ENCODE measurements around the gene NEUROD4. TPM values are rescaled to one million over a fixed set of nuclear protein-coding genes. Genes with fewer than 3 reads are reported as not detected.
A peak's percentile ranks its signal among the peaks of the same experiment; 100 is the strongest.
"Not testable (repeated sequence)": the region's sequence is repeated elsewhere in the genome, so short reads cannot be mapped to it uniquely, and the experiment has no call there.

The NEUROD4 gene
- total and polyA plus RNA-seq, 2 experiments from 2014 or later, result not detected

GRCh38 chr12:54984658-54985376 is 35.0 kb upstream of the NEUROD4 start, which contains the start of gene TESPA1:
TSS of gene TESPA1 (minus strand) at chr12:54984762. CDS start at chr12:54974562, 10,200 bp downstream.
- 75% methylated on average over 12 of the region's 12 CpGs for WGBS (ENCODE audit: low lambda C conversion rate, missing lambda C conversion rate)
- TF ChIP-seq EZH2phosphoT487 (IDR thresholded peaks at IDR 0.05; ENCODE audit: low read depth, severe bottlenecking, unreplicated experiment) (no peak), EZH2 (IDR thresholded peaks at IDR 0.05; ENCODE audit: borderline replicate concordance) (no peak), CTCF (IDR thresholded peaks at IDR 0.05; ENCODE audit: poor library complexity) (no peak)
- H3K4me2 ChIP-seq, result no peak within 1 kb of the TSS
- H3K4me3 ChIP-seq, result no peak within 1 kb of the TSS
- H4K20me1 ChIP-seq (ENCODE audit: insufficient read depth, poor library complexity, severe bottlenecking), result no peaks in the 10 kb centered on the region
- no peak for DNase-seq (ENCODE audit: low spot score)
- H3K4me1 ChIP-seq (ENCODE audit: insufficient read depth), result no peaks in the 10 kb centered on the region
- no peaks in the 10 kb centered on the region for H3K27me3 ChIP-seq
- H3K36me3 ChIP-seq (replicated peaks; ENCODE audit: insufficient read depth, low read depth), result no peaks in the 10 kb centered on the region
- H3K9me2 ChIP-seq (replicated peaks; ENCODE audit: insufficient read depth), result no peaks in the 10 kb centered on the region
- H3K27ac ChIP-seq, result no peak within 1 kb of the TSS
- H3K9me3 ChIP-seq (ENCODE audit: low read depth), result no peaks in the 10 kb centered on the region
- no peaks in the 10 kb centered on the region for H3K79me2 ChIP-seq
- no peak within 1 kb of the TSS for H2AFZ ChIP-seq

GRCh38 chr12:54986773-54987172 is 33.0 kb upstream of the NEUROD4 start:
- H3K36me3 ChIP-seq (replicated peaks; ENCODE audit: insufficient read depth, low read depth); H3K4me2 ChIP-seq; H3K9me2 ChIP-seq (replicated peaks; ENCODE audit: insufficient read depth); H3K27ac ChIP-seq; H3K27me3 ChIP-seq; H2AFZ ChIP-seq; H3K4me3 ChIP-seq; DNase-seq (ENCODE audit: low spot score); H4K20me1 ChIP-seq (ENCODE audit: insufficient read depth, poor library complexity, severe bottlenecking); H3K9me3 ChIP-seq (ENCODE audit: low read depth); H3K4me1 ChIP-seq (ENCODE audit: insufficient read depth); H3K79me2 ChIP-seq: not testable (repeated sequence)
- WGBS (ENCODE audit: low lambda C conversion rate, missing lambda C conversion rate), result 95% methylated on average over 3 of the region's 3 CpGs

GRCh38 chr12:54987611-54988231 is 32.1 kb upstream of the NEUROD4 start:
- H3K4me3 ChIP-seq, result no peak overlapping the region
- H3K4me1 ChIP-seq (ENCODE audit: insufficient read depth), result no peaks in the 10 kb centered on the region
- H3K27me3 ChIP-seq, result no peaks in the 10 kb centered on the region
- no peaks in the 10 kb centered on the region for H3K36me3 ChIP-seq (replicated peaks; ENCODE audit: insufficient read depth, low read depth)
- no peaks in the 10 kb centered on the region for H3K9me3 ChIP-seq (ENCODE audit: low read depth)
- WGBS (ENCODE audit: low lambda C conversion rate, missing lambda C conversion rate), result 84% methylated on average over 4 of the region's 4 CpGs
- H3K27ac ChIP-seq, result no peak overlapping the region
- no peaks in the 10 kb centered on the region for H3K9me2 ChIP-seq (replicated peaks; ENCODE audit: insufficient read depth)
- no peak overlapping the region for H3K4me2 ChIP-seq
- TF ChIP-seq EZH2 (IDR thresholded peaks at IDR 0.05; ENCODE audit: borderline replicate concordance) (no peak), CTCF (IDR thresholded peaks at IDR 0.05; ENCODE audit: poor library complexity) (no peak)
- H3K79me2 ChIP-seq, result no peaks in the 10 kb centered on the region
- H4K20me1 ChIP-seq (ENCODE audit: insufficient read depth, poor library complexity, severe bottlenecking), result no peaks in the 10 kb centered on the region
- DNase-seq (ENCODE audit: low spot score), result no peak
- H2AFZ ChIP-seq, result no peak overlapping the region

GRCh38 chr12:54988402-54989054 is 31.2 kb upstream of the NEUROD4 start:
- Histone ChIP-seq H3K27me3 (no peaks in the 10 kb centered on the region), H3K27ac (no peak overlapping the region), H2AFZ (no peak overlapping the region), H3K4me2 (no peak overlapping the region), H3K4me3 (no peak overlapping the region), H3K79me2 (no peaks in the 10 kb centered on the region), H3K9me3 (ENCODE audit: low read depth) (no peaks in the 10 kb centered on the region), H3K9me2 (replicated peaks; ENCODE audit: insufficient read depth) (no peaks in the 10 kb centered on the region), H3K4me1 (ENCODE audit: insufficient read depth) (no peaks in the 10 kb centered on the region), H3K36me3 (replicated peaks; ENCODE audit: insufficient read depth, low read depth) (no peaks in the 10 kb centered on the region), H4K20me1 (ENCODE audit: insufficient read depth, poor library complexity, severe bottlenecking) (no peaks in the 10 kb centered on the region)
- 40% methylated on average over 1 of the region's 1 CpG for WGBS (ENCODE audit: low lambda C conversion rate, missing lambda C conversion rate)
- TF ChIP-seq EZH2phosphoT487 (IDR thresholded peaks at IDR 0.05; ENCODE audit: low read depth, severe bottlenecking, unreplicated experiment) (no peak), EZH2 (IDR thresholded peaks at IDR 0.05; ENCODE audit: borderline replicate concordance) (no peak), CTCF (IDR thresholded peaks at IDR 0.05; ENCODE audit: poor library complexity) (no peak)
- peak; percentile 40 for DNase-seq (ENCODE audit: low spot score)
